Muscle of leg (tissue), 11 donors: Measurements from ENCODE around the gene SAMD4B. TPM values are rescaled to one million over a fixed set of nuclear protein-coding genes. Genes with fewer than 3 reads are reported as not detected.

Experiments used
- DNase-seq: peaks from one replicate; pipeline ENCODE4 v3.0.0; 2013
- H3K27ac ChIP-seq: one replicate; pipeline ENCODE4 v1.5.1; 2013; ENCODE audit warnings: mild to moderate bottlenecking, low read length, control low read depth
- H3K27me3 ChIP-seq: one replicate; pipeline ENCODE4 v1.6.1; 2013; ENCODE audit warnings: low read length; ENCODE audit not compliant: control insufficient read depth, insufficient read depth
- H3K36me3 ChIP-seq: one replicate; pipeline ENCODE4 v1.6.1; 2013; ENCODE audit warnings: low read length; ENCODE audit not compliant: control insufficient read depth, insufficient read depth
- H3K4me1 ChIP-seq: one replicate; pipeline ENCODE4 v1.6.1; 2013; ENCODE audit warnings: low read length; ENCODE audit not compliant: control insufficient read depth, insufficient read depth
- H3K4me3 ChIP-seq: one replicate; pipeline ENCODE4 v1.5.1; 2013; ENCODE audit warnings: low read length, control low read depth
- H3K9me3 ChIP-seq: replicated peaks from 2 replicates; pipeline ENCODE4 v1.6.1; 2013; ENCODE audit warnings: low read depth, low read length; ENCODE audit not compliant: control insufficient read depth
- WGBS: methylation state at CpG from one replicate; pipeline ENCODE4 v1.1.5; 2013; ENCODE audit warnings: missing lambda C conversion rate; ENCODE audit not compliant: insufficient coverage; 5-methylcytosine and 5-hydroxymethylcytosine counted together
- polyA plus RNA-seq, 8 donors: library from polyadenylated mRNA; unstranded; fragments of 120-200 nt; gene quantifications; one replicate each; pipeline versions ENCODE4 v1.2.1 to v1.2.3, GENCODE V29; 2013; ENCODE audit warnings: inconsistent platforms in 1 of 8, low replicate concordance in 1 of 8; ENCODE audit not compliant: insufficient read length in 8 of 8, insufficient read depth in 1 of 8
- total RNA-seq: library from RNA; stranded (reverse); fragments of 120-200 nt; gene quantifications from one replicate; pipeline ENCODE4 v1.2.4, GENCODE V29; 2013

SAMD4B gene
- total and polyA plus RNA-seq, 9 donors: 36.6 to 99.6 (median 82.8) TPM

DNA sequence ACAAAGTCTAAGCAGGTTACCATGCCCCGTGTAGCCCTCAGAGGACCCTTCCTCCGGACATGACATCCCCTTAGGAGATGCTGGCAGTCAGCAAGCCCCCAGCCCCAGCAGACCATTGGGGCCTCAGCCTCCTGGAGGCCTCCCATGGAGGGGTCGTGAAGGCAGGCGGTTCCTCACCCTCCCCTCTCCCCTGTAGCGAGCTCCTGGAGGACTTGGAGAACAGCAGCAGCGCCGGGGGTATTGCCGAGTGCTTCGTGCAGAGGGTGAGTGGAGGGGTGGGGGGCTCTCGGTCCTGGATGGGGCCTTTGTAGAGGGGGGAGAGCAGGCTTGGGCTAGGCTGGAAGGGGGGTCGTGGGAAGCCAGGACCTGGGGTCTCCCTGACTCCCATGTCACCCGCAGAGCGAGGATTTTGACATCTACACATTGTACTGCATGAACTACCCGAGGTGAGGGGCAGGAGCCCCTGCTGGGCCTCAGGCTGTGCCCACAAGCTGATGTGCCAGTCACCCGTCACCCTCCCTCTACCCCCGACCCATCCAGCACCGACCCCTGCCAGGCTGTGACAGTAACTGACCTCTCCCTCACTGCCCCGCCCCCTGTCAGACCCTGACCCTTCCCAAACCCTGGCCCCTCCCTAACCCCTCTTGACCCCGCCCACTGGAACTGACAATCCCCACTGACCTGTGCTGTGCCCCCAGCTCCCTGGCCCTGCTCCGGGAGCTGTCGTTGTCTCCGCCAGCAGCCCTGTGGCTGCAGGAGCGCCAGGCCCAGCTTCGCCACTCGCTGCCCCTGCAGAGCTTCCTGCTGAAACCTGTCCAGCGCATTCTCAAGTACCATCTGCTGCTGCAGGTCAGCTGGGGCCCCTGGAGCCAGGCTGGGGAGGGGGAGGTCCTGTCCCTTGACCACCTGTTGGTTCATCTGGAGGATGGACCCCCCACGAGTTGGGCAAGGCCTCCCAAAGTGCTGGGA is 74.2 kb downstream of the SAMD4B start:
- Histone ChIP-seq H3K4me3 (no peak overlapping the region), H3K36me3 (peaks cover 56% of the 10 kb centered on the region), H3K27me3 (no peaks in the 10 kb centered on the region), H3K4me1 (peaks cover 34% of the 10 kb centered on the region), H3K27ac (no peak overlapping the region), H3K9me3 (no peaks in the 10 kb centered on the region)
- 81% methylated on average over 23 of the region's 27 CpGs for WGBS
- no peak for DNase-seq

DNA sequence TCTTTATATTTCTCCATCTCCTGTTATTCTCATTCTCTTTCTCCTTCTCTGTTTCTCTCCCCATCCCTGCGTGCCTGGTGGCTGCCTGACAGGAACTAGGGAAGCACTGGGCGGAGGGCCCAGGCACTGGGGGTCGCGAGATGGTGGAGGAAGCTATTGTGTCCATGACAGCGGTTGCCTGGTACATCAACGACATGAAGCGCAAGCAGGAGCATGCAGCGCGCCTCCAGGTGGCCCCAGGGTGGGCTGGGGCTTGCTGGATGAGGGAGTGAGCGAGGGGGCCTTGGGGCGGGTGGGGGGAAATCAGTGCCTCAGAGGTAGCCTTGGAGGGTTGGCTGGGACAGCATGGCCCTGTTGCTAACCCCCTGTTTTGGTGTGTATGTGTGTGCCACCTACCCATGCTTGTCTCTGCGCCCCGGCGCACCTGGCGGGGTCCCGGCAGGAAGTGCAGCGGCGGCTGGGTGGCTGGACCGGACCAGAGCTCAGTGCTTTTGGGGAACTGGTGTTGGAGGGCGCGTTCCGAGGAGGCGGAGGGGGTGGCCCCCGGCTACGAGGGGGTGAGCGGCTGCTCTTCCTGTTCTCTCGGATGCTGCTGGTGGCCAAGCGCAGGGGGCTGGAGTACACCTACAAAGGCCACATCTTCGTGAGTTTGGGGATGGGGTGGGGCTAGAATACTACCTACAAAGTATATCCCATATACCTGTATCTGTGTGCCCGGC is 75.4 kb downstream of the SAMD4B start:
- H3K36me3 ChIP-seq: peaks cover 66% of the 10 kb centered on the region

DNA sequence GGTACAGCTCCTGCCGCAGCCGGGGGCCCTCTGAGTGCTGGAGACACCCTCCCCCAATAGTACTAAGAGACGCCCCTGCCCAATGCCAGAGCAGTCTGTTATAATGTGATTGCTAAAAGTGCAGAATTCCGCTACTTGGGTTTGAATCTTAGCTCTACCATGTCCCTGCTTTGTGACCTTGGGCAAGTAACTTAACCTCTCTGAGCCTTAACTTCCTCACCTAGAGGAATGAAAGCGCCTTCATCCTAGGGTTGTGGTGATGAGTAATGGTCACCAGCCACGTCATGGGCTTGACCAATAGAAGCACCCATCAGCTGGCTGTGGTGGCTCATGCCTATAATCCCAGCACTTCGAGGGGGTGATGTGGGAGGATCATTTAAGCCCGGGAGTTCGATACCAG is 76.8 kb downstream of the SAMD4B start:
- no peaks in the 10 kb centered on the region for H3K9me3 ChIP-seq
- H3K4me1 ChIP-seq: peaks cover 37% of the 10 kb centered on the region
- H3K4me3 ChIP-seq: no peak overlapping the region
- 73% methylated on average over 3 of the region's 9 CpGs for WGBS
- no peak for DNase-seq
- no peak overlapping the region for H3K27ac ChIP-seq
- H3K27me3 ChIP-seq: no peaks in the 10 kb centered on the region
- H3K36me3 ChIP-seq: peaks cover 80% of the 10 kb centered on the region

More for the DNA sequence above, 75.4 kb downstream of the SAMD4B start:
- no peak for DNase-seq
- H3K4me1 ChIP-seq: peaks cover 33% of the 10 kb centered on the region
- H3K27me3 ChIP-seq: no peaks in the 10 kb centered on the region
- no peak overlapping the region for H3K4me3 ChIP-seq
- H3K27ac ChIP-seq: no peak overlapping the region
- no peaks in the 10 kb centered on the region for H3K9me3 ChIP-seq
- 90% methylated on average over 21 of the region's 30 CpGs for WGBS

DNA sequence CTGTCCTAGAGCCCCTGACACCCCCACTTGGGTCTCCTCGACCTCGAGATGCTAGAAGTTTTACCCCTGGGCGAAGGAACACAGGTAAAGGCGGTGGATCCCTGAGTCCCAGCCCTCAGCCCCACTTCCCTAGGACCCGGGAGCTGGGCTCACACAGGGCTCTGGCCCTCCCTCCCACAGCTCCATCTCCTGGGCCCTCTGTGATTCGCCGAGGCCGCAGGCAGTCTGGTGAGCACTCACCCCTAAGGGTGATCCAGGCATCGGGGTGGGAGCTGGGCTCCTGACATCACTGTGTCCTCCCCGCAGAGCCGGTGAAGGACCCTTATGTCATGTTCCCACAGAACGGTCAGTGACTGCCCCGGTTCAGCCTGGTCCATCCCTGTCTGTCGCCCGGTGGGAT is 78.5 kb downstream of the SAMD4B start:
- Histone ChIP-seq H3K9me3 (no peaks in the 10 kb centered on the region), H3K4me3 (no peak overlapping the region), H3K27me3 (no peaks in the 10 kb centered on the region), H3K27ac (no peak overlapping the region), H3K36me3 (peaks cover 91% of the 10 kb centered on the region), H3K4me1 (peaks cover 19% of the 10 kb centered on the region)
- DNase-seq: no peak
- 84% methylated on average over 11 of the region's 15 CpGs for WGBS

DNA sequence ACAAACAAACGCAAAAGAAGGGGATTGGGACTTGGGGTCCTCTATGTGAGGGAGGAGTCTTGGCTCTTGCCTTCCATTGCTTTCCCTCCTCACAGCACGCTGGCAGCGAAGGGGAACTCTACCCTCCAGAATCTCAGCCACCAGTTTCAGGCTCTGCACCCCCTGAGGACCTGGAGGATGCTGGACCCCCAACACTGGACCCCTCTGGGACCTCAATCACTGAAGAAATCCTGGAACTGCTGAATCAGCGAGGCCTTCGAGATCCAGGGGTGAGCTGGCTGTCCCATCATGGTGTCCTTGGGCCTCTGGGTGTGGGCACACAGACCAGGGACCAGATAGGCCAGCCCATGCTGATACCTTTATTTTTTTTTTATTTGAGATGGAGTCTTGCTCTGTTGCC is 79.8 kb downstream of the SAMD4B start:
- no peak overlapping the region for H3K27ac ChIP-seq
- WGBS: 83% methylated on average over 2 of the region's 5 CpGs
- H3K27me3 ChIP-seq: no peaks in the 10 kb centered on the region
- no peak overlapping the region for H3K4me3 ChIP-seq
- peaks cover 7% of the 10 kb centered on the region for H3K4me1 ChIP-seq
- H3K9me3 ChIP-seq: no peaks in the 10 kb centered on the region
- H3K36me3 ChIP-seq: peaks cover 80% of the 10 kb centered on the region
- no peak for DNase-seq

DNA sequence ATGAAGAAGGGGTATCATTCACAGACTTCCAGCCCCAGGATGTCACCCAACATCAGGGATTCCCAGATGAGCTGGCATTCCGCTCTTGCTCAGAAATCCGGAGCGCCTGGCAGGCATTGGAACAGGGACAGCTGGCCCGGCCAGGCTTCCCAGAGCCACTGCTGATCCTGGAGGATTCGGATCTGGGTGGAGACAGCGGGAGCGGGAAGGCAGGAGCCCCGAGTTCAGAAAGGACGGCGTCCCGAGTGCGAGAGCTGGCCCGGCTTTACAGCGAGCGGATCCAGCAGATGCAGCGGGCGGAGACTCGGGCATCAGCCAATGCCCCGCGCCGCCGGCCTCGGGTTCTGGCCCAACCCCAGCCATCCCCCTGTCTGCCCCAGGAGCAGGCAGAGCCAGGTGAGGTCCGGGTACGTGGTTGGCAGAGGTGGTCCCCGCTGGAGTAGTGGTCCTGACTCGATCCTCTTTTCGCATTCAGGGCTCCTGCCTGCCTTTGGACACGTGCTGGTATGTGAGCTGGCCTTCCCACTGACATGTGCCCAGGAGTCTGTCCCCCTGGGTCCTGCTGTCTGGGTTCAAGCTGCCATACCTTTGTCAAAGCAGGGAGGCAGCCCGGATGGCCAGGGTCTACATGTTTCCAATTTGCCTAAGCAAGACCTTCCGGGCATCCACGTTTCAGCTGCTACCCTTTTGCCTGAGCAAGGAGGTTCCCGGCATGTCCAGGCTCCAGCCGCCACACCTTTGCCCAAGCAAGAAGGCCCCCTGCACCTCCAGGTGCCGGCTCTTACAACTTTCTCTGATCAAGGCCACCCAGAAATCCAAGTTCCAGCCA is 81.3 kb downstream of the SAMD4B start:
- no peak for DNase-seq
- no peaks in the 10 kb centered on the region for H3K9me3 ChIP-seq
- H3K27me3 ChIP-seq: no peaks in the 10 kb centered on the region
- peaks cover 16% of the 10 kb centered on the region for H3K4me1 ChIP-seq
- H3K27ac ChIP-seq: no peak overlapping the region
- no peak overlapping the region for H3K4me3 ChIP-seq
- WGBS: 80% methylated on average over 27 of the region's 35 CpGs
- H3K36me3 ChIP-seq: peaks cover 69% of the 10 kb centered on the region

DNA sequence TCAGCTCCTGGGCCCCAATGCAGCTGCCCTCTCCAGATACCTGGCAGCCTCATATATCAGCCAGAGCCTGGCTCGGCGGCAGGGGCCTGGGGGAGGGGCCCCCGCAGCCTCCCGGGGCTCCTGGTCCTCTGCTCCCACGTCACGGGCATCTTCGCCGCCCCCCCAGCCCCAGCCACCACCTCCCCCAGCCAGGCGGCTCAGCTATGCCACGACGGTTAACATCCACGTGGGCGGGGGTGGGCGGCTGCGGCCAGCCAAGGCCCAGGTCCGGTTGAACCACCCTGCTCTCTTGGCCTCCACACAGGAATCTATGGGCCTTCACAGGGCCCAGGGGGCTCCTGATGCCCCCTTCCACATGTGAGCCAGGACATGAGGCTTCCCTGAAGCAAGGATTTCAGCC is 82.7 kb downstream of the SAMD4B start:
- Histone ChIP-seq H3K36me3 (peaks cover 57% of the 10 kb centered on the region), H3K27me3 (no peaks in the 10 kb centered on the region)

DNA sequence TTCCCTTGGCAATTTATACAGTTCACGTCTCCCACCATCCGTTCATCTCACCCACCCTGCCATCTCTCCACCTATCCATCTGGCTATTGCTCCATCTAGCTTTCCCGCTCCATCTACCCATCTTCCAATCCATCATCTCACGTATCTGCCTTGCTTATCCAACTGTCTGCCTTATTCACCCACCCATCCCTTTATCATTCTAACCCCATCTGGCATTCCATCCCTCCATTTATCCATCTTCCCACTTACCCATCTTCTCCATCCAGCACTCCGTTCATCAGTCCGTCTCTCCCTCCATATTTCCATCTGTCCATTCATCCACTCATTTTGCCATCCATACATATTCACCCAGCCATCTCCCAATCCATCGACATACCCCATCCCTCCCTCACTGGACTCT is 83.5 kb downstream of the SAMD4B start:
- peaks cover 25% of the 10 kb centered on the region for H3K4me1 ChIP-seq
- no peak for DNase-seq
- 85% methylated on average over 6 of the region's 7 CpGs for WGBS
- peaks cover 49% of the 10 kb centered on the region for H3K36me3 ChIP-seq
- H3K9me3 ChIP-seq: no peaks in the 10 kb centered on the region
- no peak overlapping the region for H3K27ac ChIP-seq
- H3K27me3 ChIP-seq: no peaks in the 10 kb centered on the region
- H3K4me3 ChIP-seq: no peak overlapping the region

More for the DNA sequence above, 82.7 kb downstream of the SAMD4B start:
- Histone ChIP-seq H3K4me3 (no peak overlapping the region), H3K4me1 (peaks cover 24% of the 10 kb centered on the region), H3K27ac (no peak overlapping the region), H3K9me3 (no peaks in the 10 kb centered on the region)
- no peak for DNase-seq
- 69% methylated on average over 11 of the region's 16 CpGs for WGBS

DNA sequence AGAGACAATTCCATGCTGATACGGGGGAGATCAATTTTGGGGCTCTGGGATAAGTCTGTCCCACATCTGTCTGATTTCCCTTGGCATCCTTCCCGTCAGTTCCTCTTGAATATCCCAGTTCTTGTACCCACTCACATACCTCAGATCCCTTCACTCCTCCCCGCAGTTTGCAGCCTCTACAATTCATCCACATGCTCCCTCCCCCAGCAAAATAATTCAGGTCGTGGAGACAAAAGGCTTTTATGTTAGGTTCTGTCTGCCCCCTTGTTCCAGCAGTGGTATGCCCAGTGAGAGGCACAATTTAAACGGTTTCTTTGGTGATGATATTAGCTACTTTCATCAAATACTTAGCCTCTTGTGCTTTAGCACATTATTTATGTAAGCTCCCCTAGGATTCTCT is 83.9 kb downstream of the SAMD4B start:
- no peak overlapping the region for H3K27ac ChIP-seq
- peaks cover 49% of the 10 kb centered on the region for H3K36me3 ChIP-seq
- no peaks in the 10 kb centered on the region for H3K27me3 ChIP-seq
- no peak for DNase-seq
- H3K4me3 ChIP-seq: no peak overlapping the region
- no peaks in the 10 kb centered on the region for H3K9me3 ChIP-seq
- peaks cover 29% of the 10 kb centered on the region for H3K4me1 ChIP-seq
- 88% methylated on average over 2 of the region's 5 CpGs for WGBS
